GM23338 (cell line): ENCODE data around the gene MLLT10. TPM values are rescaled to one million over a fixed set of nuclear protein-coding genes. Genes with fewer than 3 reads are reported as not detected.

Source experiments
- ATAC-seq: fragments of 200-7000 bp; cut with Tn5 transposase; 3 replicates; pipeline ENCODE4 v1.9.1; 2020
- DNase-seq: peaks from one replicate; pipeline ENCODE4 v3.0.0-alpha.2; 2015; ENCODE audit warnings: low spot score
- H2AFZ ChIP-seq: fragments of 200-600 bp; sonication (generic); 2 replicates; pipeline ENCODE4 v1.8.0; 2016; ENCODE audit warnings: antibody characterized with exemption, mild to moderate bottlenecking, moderate library complexity
- H3F3A ChIP-seq: fragments of 200-600 bp; sonication (generic); replicated peaks from 2 replicates; pipeline ENCODE4 v1.8.0; 2017; ENCODE audit warnings: antibody characterized with exemption, mixed run types, low read depth
- H3K27ac ChIP-seq: fragments of 200-600 bp; sonication (generic); 2 replicates; pipeline ENCODE4 v1.6.1; 2016; ENCODE audit warnings: low read depth
- H3K27me3 ChIP-seq: fragments of 200-600 bp; sonication (generic); 2 replicates; pipeline ENCODE4 v1.8.0; 2016; ENCODE audit warnings: mild to moderate bottlenecking, mixed run types, moderate library complexity; ENCODE audit not compliant: insufficient read depth
- H3K36me3 ChIP-seq: fragments of 200-600 bp; sonication (generic); 2 replicates; pipeline ENCODE4 v1.8.0; 2016; ENCODE audit warnings: mild to moderate bottlenecking; ENCODE audit not compliant: insufficient read depth
- H3K4me1 ChIP-seq: fragments of 200-600 bp; sonication (generic); 2 replicates; pipeline ENCODE4 v1.8.0; 2016; ENCODE audit warnings: mild to moderate bottlenecking, moderate library complexity; ENCODE audit not compliant: insufficient read depth
- H3K4me2 ChIP-seq: fragments of 200-600 bp; sonication (generic); 2 replicates; pipeline ENCODE4 v1.7.1; 2017; ENCODE audit warnings: mixed run types
- H3K4me3 ChIP-seq: fragments of 200-600 bp; sonication (generic); 2 replicates; pipeline ENCODE4 v1.6.1; 2016; ENCODE audit warnings: mixed run types
- H3K79me2 ChIP-seq: fragments of 200-600 bp; sonication (generic); replicated peaks from 2 replicates; pipeline ENCODE4 v1.8.0; 2017; ENCODE audit warnings: mild to moderate bottlenecking; ENCODE audit not compliant: insufficient read depth
- H3K9me2 ChIP-seq: fragments of 200-600 bp; sonication (generic); 2 replicates; pipeline ENCODE4 v1.8.0; 2017; ENCODE audit not compliant: insufficient read depth
- H4K20me1 ChIP-seq: fragments of 200-600 bp; sonication (generic); replicated peaks from 2 replicates; pipeline ENCODE4 v1.8.0; 2017; ENCODE audit warnings: mild to moderate bottlenecking; ENCODE audit not compliant: insufficient read depth
- H3K27ac Mint-ChIP-seq: 2 replicates; pipeline ENCODE4 v1.8.0; 2020; ENCODE audit warnings: inconsistent platforms, mild to moderate bottlenecking, moderate library complexity, mixed read lengths
- H3K27me3 Mint-ChIP-seq: 3 replicates; pipeline ENCODE4 v1.8.0; 2022; ENCODE audit warnings: low read depth, mild to moderate bottlenecking, moderate library complexity, mixed read lengths, inconsistent platforms; ENCODE audit not compliant: insufficient read depth, poor library complexity
- H3K36me3 Mint-ChIP-seq: 3 replicates; pipeline ENCODE4 v1.8.0; 2021; ENCODE audit warnings: low read depth, mild to moderate bottlenecking, inconsistent platforms, moderate library complexity, mixed read lengths
- H3K4me1 Mint-ChIP-seq: 3 replicates; pipeline ENCODE4 v1.8.0; 2020; ENCODE audit warnings: mild to moderate bottlenecking, inconsistent platforms, mixed read lengths
- H3K4me3 Mint-ChIP-seq: 3 replicates; pipeline ENCODE4 v1.8.0; 2021; ENCODE audit warnings: moderate library complexity, mild to moderate bottlenecking, inconsistent platforms, mixed read lengths
- H3K9me3 Mint-ChIP-seq: 3 replicates; pipeline ENCODE4 v1.8.0; 2020; ENCODE audit warnings: moderate library complexity, mild to moderate bottlenecking, inconsistent platforms, mixed read lengths
- CTCF ChIP-seq, 2 experiments: fragments of 200-600 bp in 1 of 2; sonication (generic) in 1 of 2; conservative IDR thresholded peaks; 2 replicates each; pipeline versions ENCODE4 v1.5.1 to v1.6.1; 2016 to 2017; ENCODE audit warnings: antibody characterized with exemption in 2 of 2, low read depth in 2 of 2, mild to moderate bottlenecking in 2 of 2, moderate library complexity in 1 of 2
- ETS1 ChIP-seq: IDR thresholded peaks from 2 replicates; pipeline ENCODE4 v1.6.1; 2016; ENCODE audit warnings: antibody characterized with exemption
- EZH2 ChIP-seq: fragments of 200-600 bp; sonication (generic); IDR thresholded peaks from one replicate; pipeline ENCODE4 v1.8.0; 2017; ENCODE audit warnings: antibody characterized with exemption, mild to moderate bottlenecking, low read depth; ENCODE audit not compliant: unreplicated experiment
- EZH2phosphoT487 ChIP-seq: fragments of 200-600 bp; sonication (generic); IDR thresholded peaks from one replicate; pipeline ENCODE4 v1.8.1; 2018; ENCODE audit warnings: antibody characterized with exemption; ENCODE audit not compliant: unreplicated experiment
- JUNB ChIP-seq: IDR thresholded peaks from one replicate; pipeline ENCODE4 v1.6.1; 2016; ENCODE audit warnings: antibody characterized with exemption; ENCODE audit not compliant: unreplicated experiment
- NANOG ChIP-seq: IDR thresholded peaks from 2 replicates; pipeline ENCODE4 v1.6.1; 2016; ENCODE audit warnings: antibody characterized with exemption, borderline replicate concordance
- POLR2AphosphoS5 ChIP-seq: IDR thresholded peaks from 2 replicates; pipeline ENCODE4 v1.6.1; 2016; ENCODE audit warnings: antibody characterized with exemption, low read depth
- REST ChIP-seq: IDR thresholded peaks from one replicate; pipeline ENCODE4 v1.6.1; 2018; ENCODE audit warnings: antibody characterized with exemption; ENCODE audit not compliant: unreplicated experiment
- STAT1 ChIP-seq: IDR thresholded peaks from one replicate; pipeline ENCODE4 v1.6.1; 2016; ENCODE audit warnings: antibody characterized with exemption; ENCODE audit not compliant: unreplicated experiment
- ZNF331 ChIP-seq: fragments of 250-450 bp; sonication (Bioruptor Pico); IDR thresholded peaks from 2 replicates; pipeline ENCODE4 v1.5.0; 2020; ENCODE audit warnings: low read depth, mild to moderate bottlenecking, moderate library complexity
- ZNF462 ChIP-seq: fragments of 250-450 bp; sonication (Bioruptor Pico); IDR thresholded peaks from 2 replicates; pipeline ENCODE4 v1.5.0; 2020; ENCODE audit warnings: mild to moderate bottlenecking, moderate library complexity
- polyA plus RNA-seq: library from polyadenylated mRNA; unstranded; fragments of >200 nt; fragmentation: Nextera tagmentation; extraction: Ambion mirVana; gene quantifications from 2 replicates; pipeline ENCODE4 v1.2.1, GENCODE V29; 2016
- total RNA-seq: library from RNA; depleted of rRNA; stranded (reverse); fragments of >200 nt; shearing (Covaris generic); gene quantifications from 2 replicates; pipeline ENCODE4 v1.2.3, GENCODE V29; 2014

Gene MLLT10
- total and polyA plus RNA-seq, 2 experiments from 2014 or later, result 28.8 to 55.4 TPM

GRCh38 chr10:21769041-21769440, 235.0 kb downstream of the MLLT10 start:
- TF ChIP-seq ETS1, result no peak
- no peak for TF ChIP-seq ZNF462 (CRISPR knock-in tag)
- TF ChIP-seq CTCF (conservative IDR thresholded peaks at IDR 0.05; ENCODE audit: low read depth in 2 of 2), result no peak
- no peak for TF ChIP-seq EZH2
- TF ChIP-seq JUNB, result no peak
- no peak for TF ChIP-seq REST
- TF ChIP-seq STAT1, result no peak
- no peak for TF ChIP-seq EZH2phosphoT487
- no peak for TF ChIP-seq NANOG
- TF ChIP-seq ZNF331 (CRISPR knock-in tag), result no peak
- no peak for TF ChIP-seq POLR2AphosphoS5
- H3K4me3 ChIP-seq, result no peak overlapping the region
- Mint-ChIP-seq H3K27me3 (no peaks in the 10 kb centered on the region), H3K4me1 (peaks cover 3% of the 10 kb centered on the region; the same call in 2 of the 3 replicates), H3K27ac (no peak overlapping the region), H3K36me3 (peaks cover 7% of the 10 kb centered on the region; the same call in 2 of the 3 replicates), H3K9me3 (no peaks in the 10 kb centered on the region; the same call in 2 of the 3 replicates), H3K4me3 (no peak overlapping the region)
- no peaks in the 10 kb centered on the region for H3F3A ChIP-seq
- ATAC-seq (no peak), DNase-seq (no peak)
- no peaks in the 10 kb centered on the region for H3K27me3 ChIP-seq
- no peaks in the 10 kb centered on the region for H3K4me1 ChIP-seq
- H3K79me2 ChIP-seq, result no peaks in the 10 kb centered on the region
- H3K27ac ChIP-seq, result no peak overlapping the region
- H4K20me1 ChIP-seq, result no peaks in the 10 kb centered on the region
- no peak overlapping the region for H2AFZ ChIP-seq
- no peak overlapping the region for H3K4me2 ChIP-seq
- no peaks in the 10 kb centered on the region for H3K36me3 ChIP-seq
- H3K9me2 ChIP-seq, result no peaks in the 10 kb centered on the region
